OCI-LY1 (cell line): ENCODE data around the gene SMTNL1.

ENCODE experiments used
- H2AFZ ChIP-seq: fragments of 200-600 bp; sonication (generic), shearing (Covaris generic); 2 replicates; pipeline ENCODE4 v1.6.0; 2014; ENCODE audit warnings: antibody characterized with exemption, mild to moderate bottlenecking, low read length
- H3F3A ChIP-seq: fragments of 200-600 bp; sonication (generic), shearing (Covaris generic); 2 replicates; pipeline ENCODE4 v1.6.0; 2014; ENCODE audit warnings: mild to moderate bottlenecking, antibody characterized with exemption, low read length, moderate library complexity; ENCODE audit not compliant: insufficient read depth
- H3K27ac ChIP-seq: fragments of 200-600 bp; sonication (generic); 2 replicates; pipeline ENCODE4 v1.5.1; 2014; ENCODE audit warnings: low read length, mixed run types, mild to moderate bottlenecking, low read depth; ENCODE audit not compliant: poor library complexity, severe bottlenecking
- H3K27me3 ChIP-seq: fragments of 200-600 bp; sonication (generic); 2 replicates; pipeline ENCODE4 v1.6.0; 2014; ENCODE audit warnings: antibody characterized with exemption, mild to moderate bottlenecking, low read length, moderate library complexity; ENCODE audit not compliant: insufficient read depth
- H3K36me3 ChIP-seq: fragments of 200-600 bp; sonication (generic); 2 replicates; pipeline ENCODE4 v1.6.1; 2014; ENCODE audit warnings: mild to moderate bottlenecking, antibody characterized with exemption, low read length, moderate library complexity, mixed read lengths; ENCODE audit not compliant: insufficient read depth
- H3K4me1 ChIP-seq: fragments of 200-600 bp; sonication (generic); 2 replicates; pipeline ENCODE4 v1.5.1; 2014; ENCODE audit warnings: mild to moderate bottlenecking, low read length, moderate library complexity; ENCODE audit not compliant: insufficient read depth, severe bottlenecking
- H3K4me2 ChIP-seq: fragments of 200-600 bp; sonication (generic), shearing (Covaris generic); 2 replicates; pipeline ENCODE4 v1.6.1; 2014; ENCODE audit warnings: low read length
- H3K4me3 ChIP-seq: fragments of 200-600 bp; sonication (generic); 2 replicates; pipeline ENCODE4 v1.5.1; 2014; ENCODE audit warnings: low read length, low read depth, mild to moderate bottlenecking, mixed read lengths; ENCODE audit not compliant: poor library complexity, severe bottlenecking
- H3K79me2 ChIP-seq: fragments of 200-600 bp; shearing (Covaris generic); 2 replicates; pipeline ENCODE4 v1.6.1; 2016; ENCODE audit warnings: mixed run types, low read length, mixed read lengths; ENCODE audit not compliant: insufficient read depth
- H3K9ac ChIP-seq: fragments of 200-600 bp; sonication (generic), shearing (Covaris generic); 2 replicates; pipeline ENCODE4 v1.6.1; 2014; ENCODE audit warnings: mild to moderate bottlenecking, low read length, mixed read lengths
- H3K9me2 ChIP-seq: fragments of 200-600 bp; sonication (generic), shearing (Covaris generic); 2 replicates; pipeline ENCODE4 v1.6.1; 2014; ENCODE audit warnings: low read depth, mild to moderate bottlenecking, low read length, mixed read lengths
- H3K9me3 ChIP-seq: fragments of 200-600 bp; shearing (Covaris generic); 2 replicates; pipeline ENCODE4 v1.6.1; 2014; ENCODE audit warnings: low read length, mixed read lengths
- H4K20me1 ChIP-seq: fragments of 200-600 bp; sonication (generic), shearing (Covaris generic); 2 replicates; pipeline ENCODE4 v1.6.0; 2016; ENCODE audit warnings: mild to moderate bottlenecking, low read length; ENCODE audit not compliant: insufficient read depth
- CTCF ChIP-seq: fragments of 200-600 bp; sonication (generic), shearing (Covaris generic); IDR thresholded peaks from 2 replicates; pipeline ENCODE4 v1.5.1; 2017; ENCODE audit warnings: mild to moderate bottlenecking, antibody characterized with exemption, low read length, moderate library complexity, mixed read lengths
- EZH2 ChIP-seq: fragments of 200-600 bp; sonication (generic), shearing (Covaris generic); IDR thresholded peaks from 2 replicates; pipeline ENCODE4 v1.8.0; 2017; ENCODE audit warnings: borderline replicate concordance, mixed run types, mild to moderate bottlenecking, antibody characterized with exemption, low read length, moderate library complexity, mixed read lengths

SMTNL1 gene

DNA sequence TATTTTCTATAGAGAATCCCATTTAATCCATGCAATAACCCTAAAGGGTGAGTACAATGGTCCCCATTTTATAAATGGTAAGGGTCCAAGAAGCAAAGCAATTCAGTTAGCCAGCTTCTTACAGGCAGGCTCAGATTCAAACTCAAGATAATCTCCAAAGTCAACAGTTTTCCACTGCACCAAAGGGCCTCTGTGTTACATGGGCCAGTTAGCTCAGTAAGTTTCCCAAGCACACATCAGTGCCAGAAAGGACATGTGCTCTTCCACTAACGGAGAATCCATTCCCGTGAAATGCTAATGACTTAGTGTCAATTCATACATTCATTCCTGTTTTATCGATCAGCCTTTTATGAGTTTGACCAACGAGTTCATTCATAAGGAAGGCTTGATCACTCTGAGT, 32.9 kb upstream of the SMTNL1 start:
- Histone ChIP-seq H3F3A (no peaks in the 10 kb centered on the region), H4K20me1 (no peaks in the 10 kb centered on the region), H3K9me3 (no peaks in the 10 kb centered on the region), H3K4me1 (no peaks in the 10 kb centered on the region), H3K4me3 (no peak overlapping the region), H3K79me2 (no peaks in the 10 kb centered on the region), H3K27ac (no peak overlapping the region), H3K36me3 (peaks cover 58% of the 10 kb centered on the region), H3K9me2 (no peaks in the 10 kb centered on the region), H3K9ac (no peak overlapping the region), H2AFZ (no peak overlapping the region), H3K27me3 (no peaks in the 10 kb centered on the region), H3K4me2 (no peak overlapping the region)
- TF ChIP-seq EZH2 (no peak), CTCF (no peak)

DNA sequence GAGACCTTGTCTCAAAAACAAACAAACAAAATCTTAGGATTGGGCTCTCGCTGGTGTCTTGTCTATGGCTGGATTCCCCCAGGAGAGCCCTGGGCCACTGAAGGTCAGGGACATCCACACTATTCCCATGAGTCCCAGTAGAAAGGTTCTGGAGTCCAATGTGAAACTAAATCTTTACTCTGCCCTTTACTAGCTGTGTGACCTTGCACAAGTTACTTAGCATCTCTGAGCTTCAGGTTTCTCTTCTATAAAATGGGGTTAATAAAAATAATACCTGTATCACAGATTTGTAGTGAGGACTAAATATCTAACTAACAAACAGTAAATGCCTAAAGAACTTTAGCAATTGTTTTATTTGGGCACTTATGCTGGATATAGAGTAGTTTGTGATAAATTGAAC, 30.9 kb upstream of the SMTNL1 start:
- Histone ChIP-seq H3K27me3 (no peaks in the 10 kb centered on the region), H3K9me2 (no peaks in the 10 kb centered on the region), H3F3A (no peaks in the 10 kb centered on the region), H3K36me3 (peaks cover 38% of the 10 kb centered on the region), H4K20me1 (no peaks in the 10 kb centered on the region), H3K4me2 (no peak overlapping the region), H2AFZ (no peak overlapping the region), H3K27ac (no peak overlapping the region), H3K4me1 (peaks cover 1% of the 10 kb centered on the region), H3K79me2 (no peaks in the 10 kb centered on the region), H3K4me3 (no peak overlapping the region), H3K9me3 (no peaks in the 10 kb centered on the region), H3K9ac (no peak overlapping the region)
- TF ChIP-seq CTCF (no peak), EZH2 (no peak)

DNA sequence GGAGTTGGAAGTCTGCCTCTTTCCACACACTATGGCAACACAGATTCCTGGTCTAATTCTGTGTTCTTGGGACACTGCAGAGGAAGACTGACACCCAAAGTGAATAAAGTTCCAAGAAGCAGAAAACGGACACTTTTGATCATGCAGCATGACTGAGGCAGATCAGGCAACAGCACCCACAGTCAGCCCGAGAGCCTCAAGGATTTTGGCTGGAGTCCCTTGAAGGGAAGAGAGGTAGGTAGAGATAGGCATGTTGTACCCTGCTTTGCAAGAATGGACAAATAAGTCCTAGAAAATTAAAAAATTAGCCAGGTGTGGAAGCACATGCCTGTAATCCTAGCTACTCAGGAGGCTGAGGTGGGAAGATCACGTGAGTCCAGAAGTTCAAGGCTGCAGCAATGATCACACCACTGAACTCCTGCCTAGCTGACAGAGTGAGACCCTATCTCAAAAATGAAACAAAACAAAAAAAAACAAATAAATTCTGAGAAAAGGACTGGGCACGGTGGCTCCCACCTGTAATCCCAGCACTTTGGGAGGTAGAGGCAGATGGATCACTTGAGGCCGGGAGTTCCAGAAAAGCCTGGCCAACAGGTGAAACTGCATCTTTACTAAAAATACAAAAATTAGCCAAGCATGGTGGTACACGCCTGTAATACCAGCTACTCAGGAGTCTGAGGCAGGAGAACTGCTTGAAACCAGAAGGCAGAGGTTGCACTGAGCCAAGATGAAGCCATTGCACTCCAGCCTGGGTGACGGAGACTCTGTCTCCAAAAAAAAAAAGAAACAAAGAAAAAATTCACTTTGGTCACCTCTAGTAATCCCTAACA, 28.8 kb upstream of the SMTNL1 start:
- no peaks in the 10 kb centered on the region for H3K9me3 ChIP-seq
- H3F3A ChIP-seq, result no peaks in the 10 kb centered on the region
- no peak overlapping the region for H3K9ac ChIP-seq
- H3K27ac ChIP-seq, result no peak overlapping the region
- no peaks in the 10 kb centered on the region for H3K79me2 ChIP-seq
- no peaks in the 10 kb centered on the region for H4K20me1 ChIP-seq
- peaks cover 37% of the 10 kb centered on the region for H3K36me3 ChIP-seq
- H3K27me3 ChIP-seq, result no peaks in the 10 kb centered on the region
- no peak overlapping the region for H2AFZ ChIP-seq
- H3K4me3 ChIP-seq, result no peak overlapping the region
- peaks cover 22% of the 10 kb centered on the region for H3K4me1 ChIP-seq
- no peak overlapping the region for H3K4me2 ChIP-seq
- TF ChIP-seq CTCF (no peak), EZH2 (no peak)
- no peaks in the 10 kb centered on the region for H3K9me2 ChIP-seq
